ENCODE measurements around the gene OR6T1. TPM values are rescaled to one million over a fixed set of nuclear protein-coding genes. Genes with fewer than 3 reads are reported as not detected.

The OR6T1 gene, protein sequence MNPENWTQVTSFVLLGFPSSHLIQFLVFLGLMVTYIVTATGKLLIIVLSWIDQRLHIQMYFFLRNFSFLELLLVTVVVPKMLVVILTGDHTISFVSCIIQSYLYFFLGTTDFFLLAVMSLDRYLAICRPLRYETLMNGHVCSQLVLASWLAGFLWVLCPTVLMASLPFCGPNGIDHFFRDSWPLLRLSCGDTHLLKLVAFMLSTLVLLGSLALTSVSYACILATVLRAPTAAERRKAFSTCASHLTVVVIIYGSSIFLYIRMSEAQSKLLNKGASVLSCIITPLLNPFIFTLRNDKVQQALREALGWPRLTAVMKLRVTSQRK
- total RNA-seq = not detected
- not detected for polyA plus RNA-seq

GRCh38 chr11:123943738-123944137 is at the start of gene OR6T1:
TSS of gene OR6T1 (minus strand) at chr11:123943838. CDS start at chr11:123943838, 0 bp downstream.
- 82 to 84% methylated on average over 3 of the region's 3 CpGs for WGBS, 2 donors
- Histone ChIP-seq H3K36me3 (no peaks in the 10 kb centered on the region), H3K4me1 (peaks cover 12 to 22% (median 17%) of the 10 kb centered on the region in 3 donors), H3K9me3 (no peaks in the 10 kb centered on the region), H3K27ac (peak within 1 kb of the TSS in 2 of 4 donors; percentile 8 to 17), H3K27me3 (no peaks in the 10 kb centered on the region), H3K4me3 (no peak within 1 kb of the TSS)
- FAIRE-seq (no peak), DNase-seq (no peak), ATAC-seq (no peak)
- no peak for TF ChIP-seq CTCF (IDR thresholded peaks at IDR 0.05)
- intact Hi-C loops (cut with DNase I) = no loop called here

- no peak for TF ChIP-seq CTCF (IDR thresholded peaks at IDR 0.05)
- H3K27ac ChIP-seq = no peak overlapping the region
- no peak overlapping the region for H3K4me3 ChIP-seq
- WGBS, 2 donors = 87 to 98% methylated on average over 5 of the region's 5 CpGs
- DNase-seq (peak in 2 of 6 donors; percentile 48 to 52), ATAC-seq (no peak), FAIRE-seq (no peak)
- no peaks in the 10 kb centered on the region for H3K4me1 ChIP-seq
- no peaks in the 10 kb centered on the region for H3K27me3 ChIP-seq
- no peaks in the 10 kb centered on the region for H3K36me3 ChIP-seq
- no peaks in the 10 kb centered on the region for H3K9me3 ChIP-seq
- intact Hi-C loops (cut with DNase I) = no loop called here
Measured at GRCh38 chr11:123979311-123979710, 35.7 kb upstream of the OR6T1 start.

- intact Hi-C loops (cut with DNase I) = no loop called here
- Histone ChIP-seq H3K4me1 (no peaks in the 10 kb centered on the region), H3K4me3 (no peak within 1 kb of the TSS), H3K27me3 (no peaks in the 10 kb centered on the region), H3K9me3 (no peaks in the 10 kb centered on the region), H3K27ac (no peak within 1 kb of the TSS), H3K36me3 (no peaks in the 10 kb centered on the region)
- FAIRE-seq (no peak), DNase-seq (no peak), ATAC-seq (no peak)
- no peak for TF ChIP-seq CTCF (IDR thresholded peaks at IDR 0.05)
Measured at GRCh38 chr11:123977731-123978347, 34.2 kb upstream of the OR6T1 start, which contains the start of gene OR10S1. TSS of gene OR10S1 (minus strand) at chr11:123977781. CDS start at chr11:123977664, 117 bp downstream.

DNA sequence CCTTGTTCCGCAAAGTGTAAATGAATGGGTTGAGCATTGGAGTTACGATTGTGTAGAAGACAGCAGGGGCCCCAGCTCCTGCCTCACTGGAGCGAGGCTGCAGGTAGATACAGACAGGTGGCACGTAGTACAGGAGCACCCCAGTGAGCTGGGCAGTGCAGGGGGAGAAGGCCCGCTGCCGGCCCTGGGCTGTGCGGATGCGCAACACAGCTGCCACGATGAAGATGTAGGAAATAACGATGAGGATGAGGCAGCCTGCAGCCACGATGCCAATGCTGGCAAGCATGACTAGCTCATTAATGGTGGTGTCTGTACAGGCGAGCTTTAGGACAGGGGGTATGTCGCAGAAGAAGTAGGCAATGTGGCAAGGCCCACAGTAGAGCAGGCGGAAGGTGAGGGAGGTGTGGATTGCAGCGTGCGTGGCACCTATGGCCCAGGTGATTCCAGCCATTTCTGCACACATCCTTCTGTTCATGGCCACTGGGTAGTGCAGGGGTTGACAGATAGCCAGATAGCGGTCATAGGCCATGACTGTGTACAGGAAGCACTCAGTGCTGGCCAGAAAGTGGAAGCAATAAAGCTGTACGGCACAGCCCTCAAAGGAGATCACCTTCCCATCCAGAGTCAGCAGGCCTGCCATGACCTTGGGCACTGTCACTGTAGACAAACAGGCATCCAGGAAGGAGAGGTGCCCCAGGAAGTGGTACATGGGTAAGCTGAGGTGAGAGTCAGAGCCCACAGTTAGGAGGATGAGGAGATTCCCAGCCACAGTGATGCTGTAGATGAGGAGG is 33.3 kb upstream of the OR6T1 start:
- 94 to 97% methylated on average over 18 of the region's 18 CpGs for WGBS, 2 donors
- Histone ChIP-seq H3K4me1 (no peaks in the 10 kb centered on the region), H3K36me3 (no peaks in the 10 kb centered on the region), H3K27me3 (no peaks in the 10 kb centered on the region), H3K27ac (no peak overlapping the region), H3K4me3 (no peak overlapping the region), H3K9me3 (no peaks in the 10 kb centered on the region)
- no peak for FAIRE-seq
- intact Hi-C loops (cut with DNase I) = no loop called here
- TF ChIP-seq CTCF (IDR thresholded peaks at IDR 0.05) = no peak
- ATAC-seq = no peak
- DNase-seq = peak in 1 of 6 donors; percentile 22

Measured in pancreas (tissue), 10 donors.